ENCODE results near the gene SDR39U1.
A peak's percentile ranks its signal among the peaks of the same experiment; 100 is the strongest.
"Not testable (repeated sequence)": the region's sequence is repeated elsewhere in the genome, so short reads cannot be mapped to it uniquely, and the experiment has no call there.

Gene SDR39U1

GRCh38 chr14:24461336-24461735 is 18.8 kb upstream of the SDR39U1 start:
- Mint-ChIP-seq H3K4me1 (peaks cover 35% of the 10 kb centered on the region), H3K27me3 (no peaks in the 10 kb centered on the region)
- DNase-seq = no peak

GRCh38 chr14:24459331-24459730 is 16.8 kb upstream of the SDR39U1 start:
- Mint-ChIP-seq H3K4me3 (no peak overlapping the region), H3K4me1 (peaks cover 16% of the 10 kb centered on the region), H3K9me3 (peaks cover 0 to 7% of the 10 kb centered on the region in 2 donors), H3K27me3 (no peaks in the 10 kb centered on the region), H3K27ac (no peak overlapping the region)
- DNase-seq (no peak), ATAC-seq (no peak)

More at GRCh38 chr14:24461336-24461735, 18.8 kb upstream of the SDR39U1 start:
- Mint-ChIP-seq H3K9me3 (peaks cover 0 to 7% of the 10 kb centered on the region in 2 donors), H3K27ac (no peak overlapping the region), H3K4me3 (no peak overlapping the region)
- no peak for ATAC-seq

- DNase-seq (no peak), ATAC-seq (no peak)
- Mint-ChIP-seq H3K27me3 (no peaks in the 10 kb centered on the region), H3K27ac (no peak overlapping the region), H3K9me3 (peaks cover 0 to 12% of the 10 kb centered on the region in 2 donors), H3K4me1 (peaks cover 10% of the 10 kb centered on the region), H3K4me3 (no peak overlapping the region)
Observed at GRCh38 chr14:24458736-24459135, 16.2 kb upstream of the SDR39U1 start.

- ATAC-seq (peak; percentile 40), DNase-seq (no peak)
- Mint-ChIP-seq H3K27me3 (no peaks in the 10 kb centered on the region), H3K9me3 (peaks cover 0 to 13% of the 10 kb centered on the region in 2 donors), H3K4me1 (no peaks in the 10 kb centered on the region), H3K27ac (no peak overlapping the region), H3K4me3 (no peak overlapping the region)
Observed at GRCh38 chr14:24456980-24457379, 14.4 kb upstream of the SDR39U1 start.

- not testable (repeated sequence) for H3K9me3 Mint-ChIP-seq, H3K27ac Mint-ChIP-seq, DNase-seq, ATAC-seq, H3K4me3 Mint-ChIP-seq, H3K27me3 Mint-ChIP-seq, H3K4me1 Mint-ChIP-seq
Observed at GRCh38 chr14:24450828-24451227, 8.3 kb upstream of the SDR39U1 start.

- no peaks in the 10 kb centered on the region for H3K9me3 Mint-ChIP-seq
- DNase-seq (no peak), ATAC-seq (no peak)
- peak overlapping the region; percentile 94 to 95 for H3K4me3 Mint-ChIP-seq
- H3K4me1 Mint-ChIP-seq = peaks cover 44% of the 10 kb centered on the region
- peak overlapping the region; percentile 98 to 99 for H3K27ac Mint-ChIP-seq
- no peaks in the 10 kb centered on the region for H3K27me3 Mint-ChIP-seq
Observed at GRCh38 chr14:24443053-24443665, 583 bp upstream of the SDR39U1 start.

GRCh38 chr14:24441904-24442239 is 704 bp downstream of the SDR39U1 start:
- ATAC-seq = peak; percentile 1
- no peaks in the 10 kb centered on the region for H3K27me3 Mint-ChIP-seq
- peaks cover 57% of the 10 kb centered on the region for H3K4me1 Mint-ChIP-seq
- peak overlapping the region; percentile 98 to 99 for H3K27ac Mint-ChIP-seq
- H3K9me3 Mint-ChIP-seq = no peaks in the 10 kb centered on the region
- H3K4me3 Mint-ChIP-seq = peak overlapping the region; percentile 94 to 95
- DNase-seq = no peak

- Mint-ChIP-seq H3K9me3 (no peaks in the 10 kb centered on the region), H3K4me3 (peak overlapping the region; percentile 94 to 95), H3K4me1 (peaks cover 61% of the 10 kb centered on the region), H3K27me3 (no peaks in the 10 kb centered on the region), H3K27ac (peak overlapping the region; percentile 98 to 99)
- ATAC-seq (no peak), DNase-seq (no peak)
Observed at GRCh38 chr14:24441485-24441884, 1.1 kb downstream of the SDR39U1 start.

- peak overlapping the region in 1 of 2 donors; percentile 21 for H3K27ac Mint-ChIP-seq
- peak overlapping the region; percentile 94 to 95 for H3K4me3 Mint-ChIP-seq
- peaks cover 65% of the 10 kb centered on the region for H3K4me1 Mint-ChIP-seq
- H3K9me3 Mint-ChIP-seq = no peaks in the 10 kb centered on the region
- no peaks in the 10 kb centered on the region for H3K27me3 Mint-ChIP-seq
- ATAC-seq (no peak), DNase-seq (no peak)
Observed at GRCh38 chr14:24440606-24441399, 1.8 kb downstream of the SDR39U1 start.

- H3K4me3 Mint-ChIP-seq = no peak overlapping the region
- peaks cover 73% of the 10 kb centered on the region for H3K4me1 Mint-ChIP-seq
Observed at GRCh38 chr14:24439830-24440605, 2.6 kb downstream of the SDR39U1 start.

GRCh38 chr14:24439257-24439656 is 3.3 kb downstream of the SDR39U1 start:
- Mint-ChIP-seq H3K27me3 (no peaks in the 10 kb centered on the region), H3K4me3 (peak overlapping the region in 1 of 2 donors; percentile 3), H3K9me3 (no peaks in the 10 kb centered on the region), H3K4me1 (peaks cover 73% of the 10 kb centered on the region), H3K27ac (peak overlapping the region; percentile 27 to 30)
- ATAC-seq = no peak
- no peak for DNase-seq

More at GRCh38 chr14:24439830-24440605, 2.6 kb downstream of the SDR39U1 start:
- no peak for DNase-seq
- Mint-ChIP-seq H3K27me3 (no peaks in the 10 kb centered on the region), H3K9me3 (no peaks in the 10 kb centered on the region), H3K27ac (no peak overlapping the region)
- ATAC-seq = no peak

GRCh38 chr14:24438223-24439097 is 4.1 kb downstream of the SDR39U1 start:
- H3K27ac Mint-ChIP-seq = peak overlapping the region in 1 of 2 donors; percentile 24
- H3K27me3 Mint-ChIP-seq = no peaks in the 10 kb centered on the region
- H3K4me1 Mint-ChIP-seq = peaks cover 70% of the 10 kb centered on the region
- peak overlapping the region in 1 of 2 donors; percentile 22 for H3K4me3 Mint-ChIP-seq
- no peak for DNase-seq
- no peak for ATAC-seq
- no peaks in the 10 kb centered on the region for H3K9me3 Mint-ChIP-seq

- peaks cover 74% of the 10 kb centered on the region for H3K4me1 Mint-ChIP-seq
- DNase-seq (no peak), ATAC-seq (no peak)
- no peaks in the 10 kb centered on the region for H3K9me3 Mint-ChIP-seq
- H3K27ac Mint-ChIP-seq = peak overlapping the region; percentile 72 to 89
- no peak overlapping the region for H3K4me3 Mint-ChIP-seq
- H3K27me3 Mint-ChIP-seq = no peaks in the 10 kb centered on the region
Observed at GRCh38 chr14:24437736-24438067, 4.9 kb downstream of the SDR39U1 start.

GRCh38 chr14:24437020-24437735 is 5.4 kb downstream of the SDR39U1 start:
- peak overlapping the region in 1 of 2 donors; percentile 32 for H3K4me3 Mint-ChIP-seq
- DNase-seq (no peak), ATAC-seq (no peak)
- H3K9me3 Mint-ChIP-seq = no peaks in the 10 kb centered on the region
- peaks cover 76% of the 10 kb centered on the region for H3K4me1 Mint-ChIP-seq
- H3K27ac Mint-ChIP-seq = peak overlapping the region; percentile 42 to 72
- no peaks in the 10 kb centered on the region for H3K27me3 Mint-ChIP-seq

All from stimulated activated naive CD8-positive, alpha-beta T cell treated with anti-CD3 and anti-CD28 coated beads, Interleukin-15, amount 100 ng/mL, for 72 hours (primary cell).